NCI-H2171 treated with DMSO at 0.1 percent for 48 hours (cell line): ENCODE data around the gene ZNF789.
"Not testable (repeated sequence)": the region's sequence is repeated elsewhere in the genome, so short reads cannot be mapped to it uniquely, and the experiment has no call there.

Source experiments
- DNase-seq: peaks from one replicate; lab custom pipeline; 2025; lab: John Stamatoyannopoulos, UW

Gene ZNF789

GRCh38 chr7:99472561-99473314 is at the start of gene ZNF789:
TSS of gene ZNF789 (plus strand) at chr7:99472890. CDS start at chr7:99476457, 3,567 bp downstream.
- DNase-seq: peak; percentile 94

- DNase-seq: no peak
Observed at GRCh38 chr7:99424932-99425730, 47.6 kb upstream of the ZNF789 start.

- DNase-seq: no peak
Observed at GRCh38 chr7:99428972-99429566, 43.6 kb upstream of the ZNF789 start.

GRCh38 chr7:99429756-99430155 is 42.9 kb upstream of the ZNF789 start:
- no peak for DNase-seq

GRCh38 chr7:99431756-99432540 is 40.7 kb upstream of the ZNF789 start:
- DNase-seq: not testable (repeated sequence)

- no peak for DNase-seq
Observed at GRCh38 chr7:99433158-99433557, 39.5 kb upstream of the ZNF789 start.

- no peak for DNase-seq
Observed at GRCh38 chr7:99437946-99438572, 34.6 kb upstream of the ZNF789 start.

- peak; percentile 90 for DNase-seq
Observed at GRCh38 chr7:99438573-99439480, 33.9 kb upstream of the ZNF789 start, which contains the start of the genes CPSF4 and PTCD1. TSS of gene CPSF4 (plus strand) at chr7:99438943. CDS start at chr7:99439083, 140 bp downstream. TSS of gene PTCD1 (minus strand) at chr7:99438798. CDS start at chr7:99435242, 3,556 bp downstream.

GRCh38 chr7:99440195-99440594 is 32.5 kb upstream of the ZNF789 start:
- DNase-seq: no peak

GRCh38 chr7:99446096-99446495 is 26.6 kb upstream of the ZNF789 start:
- no peak for DNase-seq

- DNase-seq: no peak
Observed at GRCh38 chr7:99447943-99448342, 24.7 kb upstream of the ZNF789 start.

- no peak for DNase-seq
Observed at GRCh38 chr7:99448855-99449254, 23.8 kb upstream of the ZNF789 start.

GRCh38 chr7:99449326-99449725 is 23.4 kb upstream of the ZNF789 start:
- no peak for DNase-seq

- DNase-seq: no peak
Observed at GRCh38 chr7:99451936-99452335, 20.8 kb upstream of the ZNF789 start.

- DNase-seq: no peak
Observed at GRCh38 chr7:99452541-99452940, 20.1 kb upstream of the ZNF789 start.

GRCh38 chr7:99453105-99453504 is 19.6 kb upstream of the ZNF789 start:
- DNase-seq: no peak

- no peak for DNase-seq
Observed at GRCh38 chr7:99455874-99456273, 16.8 kb upstream of the ZNF789 start.

GRCh38 chr7:99456288-99456687 is 16.4 kb upstream of the ZNF789 start:
- no peak for DNase-seq

GRCh38 chr7:99457050-99457649 is 15.5 kb upstream of the ZNF789 start:
- DNase-seq: no peak
